ENCODE results near the gene UBE2E3. TPM values are rescaled to one million over a fixed set of nuclear protein-coding genes. Genes with fewer than 3 reads are reported as not detected.

The UBE2E3 gene
- total RNA-seq, 1 experiment from 2014 or later = 91.3 TPM

GRCh38 chr2:180987146-180987545 lies 6.7 kb downstream of the UBE2E3 start:
- no peak for ATAC-seq
- DNase-seq (ENCODE audit: low read depth, low spot score) = no peak
- in situ Hi-C loops (cut with HindIII; ENCODE audit: low pct_unique_long_range_greater_than_20kb, low sequenced_read_pairs) = no loop called here
- Histone ChIP-seq H3K36me3 (ENCODE audit: control insufficient read depth, insufficient read depth, low read length) (peaks cover 20% of the 10 kb centered on the region), H3K4me3 (ENCODE audit: low read depth in 2 of 2, low read length in 2 of 2) (no peak overlapping the region), H3K27ac (ENCODE audit: low read length) (no peak overlapping the region), H3K9me3 (ENCODE audit: control insufficient read depth, insufficient read depth, low read depth, low read length) (no peaks in the 10 kb centered on the region), H3K27me3 (ENCODE audit: control insufficient read depth, insufficient read depth, low read length) (no peaks in the 10 kb centered on the region), H3K4me1 (ENCODE audit: control insufficient read depth, insufficient read depth, low read length) (peaks cover 26% of the 10 kb centered on the region)
- ChIA-PET CTCF (no interaction called here), POLR2A (no interaction called here)
- intact Hi-C loops (cut with micrococcal nuclease; ENCODE audit: unreplicated experiment) = no loop called here
- no TSS peak for BruUV-seq (replicated peaks)
- no peak for TF ChIP-seq CTCF (IDR thresholded peaks at IDR 0.05)
- TF ChIP-seq REST (IDR thresholded peaks at IDR 0.05; ENCODE audit: insufficient read depth in 1 of 2, low read depth in 2 of 2, low read length in 1 of 2) = no peak
- no peak for TF ChIP-seq POLR2AphosphoS5 (IDR thresholded peaks at IDR 0.05; ENCODE audit: low read depth, low read length)
- TF ChIP-seq SIN3A (IDR thresholded peaks at IDR 0.05; ENCODE audit: borderline replicate concordance, insufficient read depth, low read depth, low read length) = no peak

- H3K4me3 ChIP-seq (ENCODE audit: low read depth in 2 of 2, low read length in 2 of 2) = no peak overlapping the region
- no peak overlapping the region for H3K27ac ChIP-seq (ENCODE audit: low read length)
- DNase-seq (ENCODE audit: low read depth, low spot score) (no peak), ATAC-seq (no peak)
- CTCF ChIA-PET = no interaction called here
- no peaks in the 10 kb centered on the region; the same call in 1 of the 2 replicates for H3K36me3 ChIP-seq (ENCODE audit: control insufficient read depth, insufficient read depth, low read length)
- TF ChIP-seq SIN3A (IDR thresholded peaks at IDR 0.05; ENCODE audit: borderline replicate concordance, insufficient read depth, low read depth, low read length) = no peak
- POLR2A ChIA-PET = no interaction called here
- no peaks in the 10 kb centered on the region for H3K27me3 ChIP-seq (ENCODE audit: control insufficient read depth, insufficient read depth, low read length)
- no peaks in the 10 kb centered on the region for H3K9me3 ChIP-seq (ENCODE audit: control insufficient read depth, insufficient read depth, low read depth, low read length)
- intact Hi-C loops (cut with micrococcal nuclease; ENCODE audit: unreplicated experiment) = no loop called here
- no TSS peak for BruUV-seq (replicated peaks)
- in situ Hi-C loops (cut with HindIII; ENCODE audit: low pct_unique_long_range_greater_than_20kb, low sequenced_read_pairs) = no loop called here
- H3K4me1 ChIP-seq (ENCODE audit: control insufficient read depth, insufficient read depth, low read length) = peaks cover 3% of the 10 kb centered on the region; the same call in 1 of the 2 replicates
These were observed 9.9 kb downstream of the UBE2E3 start for GRCh38 chr2:180990337-180990736.

GRCh38 chr2:180990794-180991193 lies 10.4 kb downstream of the UBE2E3 start:
- intact Hi-C loops (cut with micrococcal nuclease; ENCODE audit: unreplicated experiment) = no loop called here
- Histone ChIP-seq H3K4me3 (ENCODE audit: low read depth in 2 of 2, low read length in 2 of 2) (no peak overlapping the region), H3K27me3 (ENCODE audit: control insufficient read depth, insufficient read depth, low read length) (no peaks in the 10 kb centered on the region), H3K36me3 (ENCODE audit: control insufficient read depth, insufficient read depth, low read length) (no peaks in the 10 kb centered on the region; the same call in 1 of the 2 replicates), H3K9me3 (ENCODE audit: control insufficient read depth, insufficient read depth, low read depth, low read length) (no peaks in the 10 kb centered on the region), H3K4me1 (ENCODE audit: control insufficient read depth, insufficient read depth, low read length) (peaks cover 3% of the 10 kb centered on the region; the same call in 1 of the 2 replicates), H3K27ac (ENCODE audit: low read length) (no peak overlapping the region)
- TF ChIP-seq REST (IDR thresholded peaks at IDR 0.05; ENCODE audit: insufficient read depth in 1 of 2, low read depth in 2 of 2, low read length in 1 of 2) (no peak), SIN3A (IDR thresholded peaks at IDR 0.05; ENCODE audit: borderline replicate concordance, insufficient read depth, low read depth, low read length) (no peak), CTCF (IDR thresholded peaks at IDR 0.05) (no peak), POLR2AphosphoS5 (IDR thresholded peaks at IDR 0.05; ENCODE audit: low read depth, low read length) (no peak), TCF7L2 (IDR thresholded peaks at IDR 0.05; ENCODE audit: low read depth, low read length) (no peak)
- no peak for ATAC-seq
- in situ Hi-C loops (cut with HindIII; ENCODE audit: low pct_unique_long_range_greater_than_20kb, low sequenced_read_pairs) = no loop called here
- no TSS peak for BruUV-seq (replicated peaks)
- ChIA-PET CTCF (no interaction called here), POLR2A (no interaction called here)
- no peak for DNase-seq (ENCODE audit: low read depth, low spot score)

All from Panc1 (cell line).